ENCODE results near the gene SIL1. TPM values are rescaled to one million over a fixed set of nuclear protein-coding genes. Genes with fewer than 3 reads are reported as not detected.

SIL1 gene
- total and polyA plus RNA-seq, 2 of the 4 experiments (the other 2 are of a cell fraction) = 56.1 to 66.0 TPM

DNA sequence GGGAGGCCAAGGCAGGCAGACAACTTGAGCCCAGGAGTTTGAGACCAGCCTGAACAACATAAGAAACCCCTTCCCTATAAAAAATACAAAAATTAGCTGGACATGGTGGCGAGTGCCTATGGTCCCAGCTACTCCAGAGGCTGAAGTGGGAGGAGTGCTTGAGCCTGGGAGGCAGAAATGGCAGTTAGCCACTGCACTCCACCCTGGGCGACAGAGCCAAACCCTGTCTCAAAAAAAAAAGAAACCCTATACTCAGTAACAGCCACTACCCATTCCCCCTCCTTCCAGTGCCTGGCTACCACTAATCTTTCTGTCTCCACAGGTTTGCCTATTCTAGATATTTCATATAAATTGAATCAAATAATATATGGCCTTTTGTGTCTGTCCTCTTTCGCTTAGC, 14.3 kb upstream of the SIL1 start:
- H3K14ac ChIP-seq (replicated peaks; ENCODE audit: low read depth, low read length) = no peak overlapping the region
- H4K5ac ChIP-seq (ENCODE audit: low read depth, low read length) = no peak overlapping the region
- in situ Hi-C loops (cut with MboI; ENCODE audit: low sequenced_read_pairs) (no loop called here), dilution Hi-C loops (cut with HindIII; ENCODE audit: low sequenced_read_pairs, unreplicated experiment) (no loop called here), intact Hi-C loops (cut with micrococcal nuclease) (no loop called here)
- WGBS, 2 experiments (ENCODE audit: extremely low coverage in 2 of 2, insufficient read length in 1 of 2) = no CpG with 5 or more reads among the region's 3 CpGs
- ChIA-PET CTCF (no interaction called here), POLR2A (ENCODE audit: unreplicated experiment) (no interaction called here)
- H2BK5ac ChIP-seq (ENCODE audit: low read depth, low read length, poor library complexity, severe bottlenecking) = no peak overlapping the region
- H4K20me1 ChIP-seq (ENCODE audit: insufficient read depth, low read length) = no peaks in the 10 kb centered on the region
- ATAC-seq (ENCODE audit: low read depth) = no peak
- no peak overlapping the region for H3K56ac ChIP-seq (ENCODE audit: extremely low read depth, insufficient read depth, low read length)
- H3K4me1 ChIP-seq (ENCODE audit: control insufficient read depth, insufficient read depth, low read length) = no peaks in the 10 kb centered on the region
- H3K27ac ChIP-seq (ENCODE audit: insufficient read depth, low read length) = no peak overlapping the region
- H3K4ac ChIP-seq (ENCODE audit: low read depth, low read length) = no peak overlapping the region
- H3K27me3 ChIP-seq (ENCODE audit: control insufficient read depth, insufficient read depth, low read length) = peaks cover 21% of the 10 kb centered on the region
- H2AK9ac ChIP-seq (replicated peaks; ENCODE audit: low read depth, low read length, poor library complexity) = no peak overlapping the region
- no peak overlapping the region for H3K23ac ChIP-seq (ENCODE audit: low read depth, low read length)
- H4K91ac ChIP-seq (ENCODE audit: insufficient read depth, low read depth, low read length) = no peak overlapping the region
- no peak overlapping the region for H2BK15ac ChIP-seq (ENCODE audit: low read depth, low read length)
- no TSS peak for BruUV-seq (replicated peaks)
- no peak overlapping the region for H2BK20ac ChIP-seq (ENCODE audit: low read depth, low read length)
- H3K79me1 ChIP-seq (ENCODE audit: low read depth in 1 of 2, low read length in 2 of 2) = no peaks in the 10 kb centered on the region
- DNase-seq = no peak
- H2AFZ ChIP-seq (replicated peaks; ENCODE audit: low read length, poor library complexity) = no peak overlapping the region
- no peak overlapping the region for H3K18ac ChIP-seq (ENCODE audit: low read depth, low read length)
- TF ChIP-seq SMC3 (IDR thresholded peaks at IDR 0.05; ENCODE audit: low read depth, low read length) (no peak), RFX5 (IDR thresholded peaks at IDR 0.05; ENCODE audit: low read depth, low read length) (no peak), CHD1 (IDR thresholded peaks at IDR 0.05; ENCODE audit: low read depth, low read length) (no peak), CEBPB (IDR thresholded peaks at IDR 0.05; ENCODE audit: low read depth, low read length) (no peak), POLR2A (IDR thresholded peaks at IDR 0.05; ENCODE audit: low read depth, low read length) (no peak), FOS (IDR thresholded peaks at IDR 0.05; ENCODE audit: low read depth, low read length) (no peak), MXI1 (IDR thresholded peaks at IDR 0.05; ENCODE audit: borderline replicate concordance, low read depth, low read length) (no peak), MAFK (IDR thresholded peaks at IDR 0.05; ENCODE audit: low read depth, low read length) (no peak), BHLHE40 (IDR thresholded peaks at IDR 0.05; ENCODE audit: low read depth, low read length) (no peak), RCOR1 (IDR thresholded peaks at IDR 0.05; ENCODE audit: insufficient replicate concordance, low read length) (no peak), NFE2L2 (IDR thresholded peaks at IDR 0.05; ENCODE audit: low read depth, low read length) (no peak), MAZ (IDR thresholded peaks at IDR 0.05; ENCODE audit: borderline replicate concordance, low read depth, low read length) (no peak)
- TF ChIP-seq, protein P1, sequence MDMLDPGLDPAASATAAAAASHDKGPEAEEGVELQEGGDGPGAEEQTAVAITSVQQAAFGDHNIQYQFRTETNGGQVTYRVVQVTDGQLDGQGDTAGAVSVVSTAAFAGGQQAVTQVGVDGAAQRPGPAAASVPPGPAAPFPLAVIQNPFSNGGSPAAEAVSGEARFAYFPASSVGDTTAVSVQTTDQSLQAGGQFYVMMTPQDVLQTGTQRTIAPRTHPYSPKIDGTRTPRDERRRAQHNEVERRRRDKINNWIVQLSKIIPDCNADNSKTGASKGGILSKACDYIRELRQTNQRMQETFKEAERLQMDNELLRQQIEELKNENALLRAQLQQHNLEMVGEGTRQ (IDR thresholded peaks at IDR 0.05; ENCODE audit: low read depth, low read length) = no peak
- TF ChIP-seq, protein P2, sequence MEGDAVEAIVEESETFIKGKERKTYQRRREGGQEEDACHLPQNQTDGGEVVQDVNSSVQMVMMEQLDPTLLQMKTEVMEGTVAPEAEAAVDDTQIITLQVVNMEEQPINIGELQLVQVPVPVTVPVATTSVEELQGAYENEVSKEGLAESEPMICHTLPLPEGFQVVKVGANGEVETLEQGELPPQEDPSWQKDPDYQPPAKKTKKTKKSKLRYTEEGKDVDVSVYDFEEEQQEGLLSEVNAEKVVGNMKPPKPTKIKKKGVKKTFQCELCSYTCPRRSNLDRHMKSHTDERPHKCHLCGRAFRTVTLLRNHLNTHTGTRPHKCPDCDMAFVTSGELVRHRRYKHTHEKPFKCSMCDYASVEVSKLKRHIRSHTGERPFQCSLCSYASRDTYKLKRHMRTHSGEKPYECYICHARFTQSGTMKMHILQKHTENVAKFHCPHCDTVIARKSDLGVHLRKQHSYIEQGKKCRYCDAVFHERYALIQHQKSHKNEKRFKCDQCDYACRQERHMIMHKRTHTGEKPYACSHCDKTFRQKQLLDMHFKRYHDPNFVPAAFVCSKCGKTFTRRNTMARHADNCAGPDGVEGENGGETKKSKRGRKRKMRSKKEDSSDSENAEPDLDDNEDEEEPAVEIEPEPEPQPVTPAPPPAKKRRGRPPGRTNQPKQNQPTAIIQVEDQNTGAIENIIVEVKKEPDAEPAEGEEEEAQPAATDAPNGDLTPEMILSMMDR (conservative IDR thresholded peaks at IDR 0.05; ENCODE audit: low read depth, low read length) = no peak
- no peaks in the 10 kb centered on the region for H3K9me1 ChIP-seq (ENCODE audit: insufficient read depth, low read length)
- no peaks in the 10 kb centered on the region for H3K9me3 ChIP-seq (ENCODE audit: control insufficient read depth, insufficient read depth, low read length)
- H2BK120ac ChIP-seq (ENCODE audit: low read depth, low read length) = no peak overlapping the region
- H3K36me3 ChIP-seq (ENCODE audit: control insufficient read depth, insufficient read depth, low read length) = no peaks in the 10 kb centered on the region
- H4K8ac ChIP-seq (ENCODE audit: low read depth in 2 of 2, low read length in 2 of 2) = no peak overlapping the region
- no peak overlapping the region for H3K9ac ChIP-seq (ENCODE audit: low read depth, low read length)
- no peak overlapping the region for H3K4me3 ChIP-seq (ENCODE audit: insufficient read depth, low read depth, low read length)
- H3K4me2 ChIP-seq (ENCODE audit: low read depth, low read length) = no peak overlapping the region
- no peak overlapping the region for H2AK5ac ChIP-seq (ENCODE audit: low read depth, low read length)
